OCI-LY7 (cell line): ENCODE measurements around the gene SPO11.

Experiments used
- CTCF ChIP-seq: fragments of 200-600 bp; sonication (generic); conservative IDR thresholded peaks from 2 replicates; pipeline ENCODE4 v1.5.1; 2014; ENCODE audit warnings: mild to moderate bottlenecking, antibody characterized with exemption, low read length, moderate library complexity, mixed read lengths
- EZH2phosphoT487 ChIP-seq: fragments of 200-600 bp; sonication (generic); IDR thresholded peaks from 2 replicates; pipeline ENCODE4 v1.6.1; 2018; ENCODE audit warnings: low read depth, borderline replicate concordance, mild to moderate bottlenecking, mixed run types, antibody characterized with exemption, low read length, moderate library complexity, mixed read lengths

GRCh38 chr20:57378107-57378506, 48.5 kb downstream of the SPO11 start:
- TF ChIP-seq CTCF (no peak), EZH2phosphoT487 (no peak)
